ENCODE results near the gene TSPAN10. TPM values are rescaled to one million over a fixed set of nuclear protein-coding genes. Genes with fewer than 3 reads are reported as not detected.
A peak's percentile ranks its signal among the peaks of the same experiment; 100 is the strongest.

TSPAN10 gene
- total RNA-seq, 5 donors from 2014 or later (not counting 1 experiment from before 2014, with no cell fraction given), result 0.58 to 1.5 (median 0.66) TPM

DNA sequence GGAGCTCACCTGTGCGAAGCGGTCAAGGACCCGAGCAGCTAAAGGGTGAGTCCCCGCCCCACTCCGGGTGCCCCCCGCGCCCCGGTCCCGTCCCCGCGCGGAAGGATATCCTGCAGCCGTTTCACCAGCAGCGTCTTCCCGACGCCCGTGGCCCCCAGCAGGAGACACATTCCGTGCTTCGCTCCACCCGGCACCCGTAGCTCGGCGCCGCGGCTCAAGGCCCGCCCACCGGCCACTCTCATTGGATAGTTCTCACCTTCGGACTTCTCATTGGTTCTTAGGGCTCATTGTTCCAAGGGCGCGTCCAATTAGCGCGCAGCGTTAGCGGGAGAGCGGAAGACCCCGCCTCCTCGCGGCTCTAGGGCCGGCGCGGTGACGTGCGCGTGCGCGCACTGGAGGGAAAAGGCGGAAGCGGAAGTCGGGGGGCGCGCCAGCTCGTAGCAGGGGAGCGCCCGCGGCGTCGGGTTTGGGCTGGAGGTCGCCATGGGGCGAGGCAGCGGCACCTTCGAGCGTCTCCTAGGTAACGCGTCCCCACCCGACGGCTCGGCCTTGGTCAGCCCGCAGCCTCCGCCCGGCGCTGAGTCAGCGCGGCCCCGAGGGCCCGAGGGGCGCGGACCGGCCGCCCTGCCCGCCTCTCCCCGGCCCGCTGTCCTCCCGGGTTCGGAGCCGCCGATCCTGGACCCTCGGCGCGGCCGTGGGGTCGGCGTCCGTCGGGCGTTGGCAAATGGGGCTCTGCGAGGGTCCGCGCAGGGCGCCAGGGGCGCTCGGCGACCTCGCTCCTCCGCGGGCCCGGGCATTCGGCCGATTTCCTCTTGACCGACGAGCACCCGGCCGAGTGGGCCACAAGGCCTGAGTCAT, 46.8 kb downstream of the TSPAN10 start, which contains the start of the genes ARL16 and HGS:
Gene ARL16, minus strand, starts transcription at position 214 of the 858 bp plus-strand sequence. Its CDS starts 44 bp downstream, at position 170.
Gene HGS, plus strand, starts transcription at position 428 of the 858 bp plus-strand sequence. Its CDS starts 56 bp downstream, at position 484.
- Mint-ChIP-seq H3K9me3 (no peaks in the 10 kb centered on the region), H3K4me3 (peak within 1 kb of the TSS; percentile 90 to 98 (median 92)), H3K27me3 (no peaks in the 10 kb centered on the region), H3K27ac (peak within 1 kb of the TSS; percentile 95 to 96), H3K36me3 (peaks cover 19% of the 10 kb centered on the region), H3K4me1 (peaks cover 39 to 48% (median 40%) of the 10 kb centered on the region in 3 donors)
- under 1% methylated on average over 109 of the region's 112 CpGs for WGBS (ENCODE audit: insufficient coverage)
- ChIA-PET CTCF (interaction anchor here in 1 of 2 donors (0.5 to 1.1 kb wide), 2 partner anchors 23 to 33 kb away, joined by 3 to 7 read pairs; no protein-coding TSS in a partner anchor), POLR2A (interaction anchor here (0.6 to 1.6 kb wide), 4 partner anchors 13 to 339 kb away, joined by 3 read pairs; partner anchors contain the start of gene CENPX (in 1 of the 2))
- peak; percentile 98 for ATAC-seq (replicated peaks in 1 of 4)
- Histone ChIP-seq H3K36me3 (ENCODE audit: control insufficient read depth in 2 of 2, extremely low read depth in 1 of 2, insufficient read depth in 1 of 2, low read length in 1 of 2) (peaks cover 11 to 30% of the 10 kb centered on the region in 2 donors), H3K27me3 (replicated peaks in 1 of 2; ENCODE audit: control insufficient read depth in 2 of 2, extremely low read depth in 1 of 2, insufficient read depth in 2 of 2, low read length in 1 of 2) (no peaks in the 10 kb centered on the region), H3K9me3 (no peaks in the 10 kb centered on the region), H3K27ac (ENCODE audit: low read length) (peak within 1 kb of the TSS; percentile 35), H3K4me1 (ENCODE audit: control insufficient read depth in 1 of 2, extremely low read depth in 1 of 2, insufficient read depth in 2 of 2, low read length in 2 of 2) (peaks cover 9 to 44% of the 10 kb centered on the region in 2 experiments), H3K4me3 (ENCODE audit: control insufficient read depth in 1 of 2, extremely low read depth in 1 of 2, low read length in 1 of 2) (peak within 1 kb of the TSS; percentile 88 to 97)
- peak; percentile 92 to 99 (median 97) for DNase-seq

DNA sequence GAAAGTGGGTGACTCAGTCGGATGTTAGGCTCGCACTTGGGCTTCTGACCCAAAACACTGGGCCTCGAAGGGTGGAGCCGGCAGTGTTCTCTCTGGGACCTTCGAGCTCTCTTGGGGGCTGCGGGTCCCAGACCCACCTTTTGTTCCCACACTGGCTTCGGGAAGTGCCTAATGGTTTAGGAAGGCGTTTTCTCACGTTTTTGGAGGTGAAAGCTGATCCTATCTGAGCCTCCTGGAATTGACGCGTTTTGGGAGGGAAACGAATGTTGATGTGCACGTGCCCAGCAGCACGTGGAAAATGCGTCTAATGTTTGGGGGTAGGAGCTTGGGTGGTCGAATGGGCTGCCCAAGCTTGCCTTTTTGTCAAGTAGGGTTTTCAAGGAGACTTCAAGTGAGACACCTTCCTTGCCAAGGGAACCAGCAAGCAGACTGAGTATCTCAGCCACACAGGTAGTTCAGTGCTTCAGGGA, 47.5 kb downstream of the TSPAN10 start:
- 10% methylated on average over 13 of the region's 16 CpGs for WGBS (ENCODE audit: insufficient coverage)
- H3K27me3 Mint-ChIP-seq, result no peaks in the 10 kb centered on the region
- H3K4me3 ChIP-seq (ENCODE audit: control insufficient read depth in 1 of 2, extremely low read depth in 1 of 2, low read length in 1 of 2), result peak overlapping the region; percentile 88 to 97
- no peaks in the 10 kb centered on the region for H3K27me3 ChIP-seq (replicated peaks in 1 of 2; ENCODE audit: control insufficient read depth in 2 of 2, extremely low read depth in 1 of 2, insufficient read depth in 2 of 2, low read length in 1 of 2)
- POLR2A ChIA-PET, result no interaction called here
- H3K4me1 Mint-ChIP-seq, result peaks cover 39 to 48% (median 42%) of the 10 kb centered on the region in 3 donors
- H3K27ac Mint-ChIP-seq, result peak overlapping the region; percentile 66 to 78
- H3K36me3 ChIP-seq (ENCODE audit: control insufficient read depth in 2 of 2, extremely low read depth in 1 of 2, insufficient read depth in 1 of 2, low read length in 1 of 2), result peaks cover 13 to 37% of the 10 kb centered on the region in 2 donors
- H3K27ac ChIP-seq (ENCODE audit: low read length), result peak overlapping the region; percentile 14
- DNase-seq, result no peak
- peaks cover 24% of the 10 kb centered on the region for H3K36me3 Mint-ChIP-seq
- peak in 1 of 4 experiments; percentile 2 for ATAC-seq (replicated peaks in 1 of 4)
- H3K4me3 Mint-ChIP-seq, result peak overlapping the region; percentile 78 to 92 (median 82)
- no peaks in the 10 kb centered on the region for H3K9me3 ChIP-seq
- CTCF ChIA-PET, result no interaction called here
- H3K9me3 Mint-ChIP-seq, result no peaks in the 10 kb centered on the region
- H3K4me1 ChIP-seq (ENCODE audit: control insufficient read depth in 1 of 2, extremely low read depth in 1 of 2, insufficient read depth in 2 of 2, low read length in 2 of 2), result peaks cover 9 to 48% of the 10 kb centered on the region in 2 experiments

DNA sequence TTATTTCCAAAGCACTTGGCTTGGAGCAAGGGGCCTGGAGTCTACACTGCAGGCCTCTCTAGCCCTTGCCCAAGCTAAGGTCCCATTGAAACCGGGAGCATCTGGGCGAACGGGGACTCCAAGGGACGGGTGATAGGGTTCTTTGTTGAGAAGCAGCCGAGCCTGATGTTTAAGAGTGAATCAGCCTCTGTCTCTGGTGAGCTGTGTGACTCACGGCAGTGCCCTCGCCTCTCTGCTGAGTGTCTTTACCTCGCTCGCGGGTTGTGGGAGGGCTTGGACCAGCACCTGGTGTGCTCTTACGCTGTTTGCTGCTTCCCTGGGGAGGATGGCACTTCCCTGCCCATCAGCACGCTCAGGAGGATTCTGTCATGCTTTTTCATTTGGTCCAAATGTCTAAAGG, 48.1 kb downstream of the TSPAN10 start:
- Mint-ChIP-seq H3K4me1 (peaks cover 39 to 46% (median 44%) of the 10 kb centered on the region in 3 donors), H3K36me3 (peaks cover 30% of the 10 kb centered on the region), H3K27ac (peak overlapping the region; percentile 66 to 78), H3K27me3 (no peaks in the 10 kb centered on the region), H3K4me3 (peak overlapping the region; percentile 78 to 92 (median 82)), H3K9me3 (no peaks in the 10 kb centered on the region)
- no peak for DNase-seq
- ChIA-PET POLR2A (interaction anchor here in 1 of 2 donors (0.7 kb wide), 1 partner anchor 8 kb away, joined by 3 read pairs; no protein-coding TSS in a partner anchor), CTCF (no interaction called here)
- H3K36me3 ChIP-seq (ENCODE audit: control insufficient read depth in 2 of 2, extremely low read depth in 1 of 2, insufficient read depth in 1 of 2, low read length in 1 of 2), result peaks cover 13 to 40% of the 10 kb centered on the region in 2 donors
- ATAC-seq (replicated peaks in 1 of 4), result no peak
- no peaks in the 10 kb centered on the region for H3K9me3 ChIP-seq
- WGBS (ENCODE audit: insufficient coverage), result 51% methylated on average over 11 of the region's 12 CpGs
- H3K27me3 ChIP-seq (replicated peaks in 1 of 2; ENCODE audit: control insufficient read depth in 2 of 2, extremely low read depth in 1 of 2, insufficient read depth in 2 of 2, low read length in 1 of 2), result no peaks in the 10 kb centered on the region
- peaks cover 9 to 53% of the 10 kb centered on the region in 2 experiments for H3K4me1 ChIP-seq (ENCODE audit: control insufficient read depth in 1 of 2, extremely low read depth in 1 of 2, insufficient read depth in 2 of 2, low read length in 2 of 2)
- H3K27ac ChIP-seq (ENCODE audit: low read length), result peak overlapping the region; percentile 14
- H3K4me3 ChIP-seq (ENCODE audit: control insufficient read depth in 1 of 2, extremely low read depth in 1 of 2, low read length in 1 of 2), result peak overlapping the region; percentile 88 to 97

DNA sequence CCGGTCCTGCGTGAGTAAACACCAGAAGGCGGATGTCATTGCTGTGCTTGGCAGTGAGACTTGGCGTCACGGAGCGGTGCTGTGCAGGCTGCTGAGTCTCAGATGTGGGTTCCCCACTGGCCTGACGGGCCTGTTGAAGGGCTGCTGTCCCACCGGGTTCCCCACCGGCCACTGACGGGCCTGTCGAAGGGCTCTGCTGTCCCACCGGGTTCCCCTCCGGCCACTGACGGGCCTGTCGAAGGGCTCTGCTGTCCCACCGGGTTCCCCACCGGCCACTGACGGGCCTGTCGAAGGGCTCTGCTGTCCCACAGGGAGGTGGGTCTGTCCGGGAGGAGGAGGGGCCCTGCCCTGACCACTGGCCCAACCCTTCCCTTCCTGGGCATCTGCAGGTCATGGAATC, 49.6 kb downstream of the TSPAN10 start:
- Histone ChIP-seq H3K4me3 (ENCODE audit: control insufficient read depth in 1 of 2, extremely low read depth in 1 of 2, low read length in 1 of 2) (no peak overlapping the region), H3K27ac (ENCODE audit: low read length) (no peak overlapping the region), H3K9me3 (no peaks in the 10 kb centered on the region), H3K36me3 (ENCODE audit: control insufficient read depth in 2 of 2, extremely low read depth in 1 of 2, insufficient read depth in 1 of 2, low read length in 1 of 2) (peaks cover 27 to 53% of the 10 kb centered on the region in 2 donors), H3K4me1 (ENCODE audit: control insufficient read depth in 1 of 2, extremely low read depth in 1 of 2, insufficient read depth in 2 of 2, low read length in 2 of 2) (peaks cover 9 to 53% of the 10 kb centered on the region in 2 experiments), H3K27me3 (replicated peaks in 1 of 2; ENCODE audit: control insufficient read depth in 2 of 2, extremely low read depth in 1 of 2, insufficient read depth in 2 of 2, low read length in 1 of 2) (no peaks in the 10 kb centered on the region)
- ChIA-PET CTCF (no interaction called here), POLR2A (no interaction called here)
- peaks cover 37 to 45% (median 41%) of the 10 kb centered on the region in 3 donors for H3K4me1 Mint-ChIP-seq
- no peak overlapping the region for H3K27ac Mint-ChIP-seq
- over 99% methylated on average over 19 of the region's 20 CpGs for WGBS (ENCODE audit: insufficient coverage)
- H3K36me3 Mint-ChIP-seq, result peaks cover 30% of the 10 kb centered on the region
- ATAC-seq (replicated peaks in 1 of 4) (no peak), DNase-seq (no peak)
- no peaks in the 10 kb centered on the region for H3K9me3 Mint-ChIP-seq
- no peak overlapping the region for H3K4me3 Mint-ChIP-seq
- no peaks in the 10 kb centered on the region for H3K27me3 Mint-ChIP-seq

DNA sequence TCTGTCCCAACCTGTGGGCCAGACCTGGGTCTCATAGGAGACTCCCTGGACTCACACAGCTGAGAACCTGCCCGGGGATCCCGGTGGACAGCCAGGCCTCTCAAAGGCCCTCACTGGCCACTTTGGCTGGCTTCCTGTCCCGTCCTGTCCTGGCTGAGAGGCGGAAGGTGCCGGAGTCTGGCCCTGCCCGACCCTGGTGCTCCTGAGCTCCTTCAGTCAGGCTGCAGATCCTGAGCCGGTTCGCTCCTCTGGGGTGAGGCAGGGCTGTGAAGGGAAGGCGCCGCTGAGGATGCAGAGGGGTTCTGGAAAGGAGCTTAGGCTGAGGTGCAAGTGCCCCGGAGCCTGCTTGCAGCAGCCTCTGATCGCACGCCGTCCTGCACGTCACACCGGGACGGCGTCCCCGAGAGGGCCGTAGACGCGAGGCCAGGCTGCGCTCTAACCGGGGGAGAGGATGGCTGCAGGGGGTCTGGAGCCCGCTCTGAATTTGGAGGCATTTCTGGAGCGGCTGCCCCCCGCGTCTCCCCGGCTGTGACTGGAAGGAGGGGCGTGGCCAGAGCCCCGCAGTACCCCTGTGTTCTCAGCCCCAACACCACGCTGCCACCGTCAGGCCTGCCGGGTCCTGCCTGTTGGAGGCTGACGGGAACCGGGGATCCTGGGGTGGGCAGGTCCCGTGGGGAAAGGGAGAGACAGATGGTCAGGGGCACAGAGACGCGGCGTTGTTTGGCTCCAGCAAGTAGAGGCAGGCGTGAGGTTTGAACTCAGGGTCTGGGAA, 51.0 kb downstream of the TSPAN10 start:
- H3K9me3 ChIP-seq, result no peaks in the 10 kb centered on the region
- 93% methylated on average over 35 of the region's 41 CpGs for WGBS (ENCODE audit: insufficient coverage)

DNA sequence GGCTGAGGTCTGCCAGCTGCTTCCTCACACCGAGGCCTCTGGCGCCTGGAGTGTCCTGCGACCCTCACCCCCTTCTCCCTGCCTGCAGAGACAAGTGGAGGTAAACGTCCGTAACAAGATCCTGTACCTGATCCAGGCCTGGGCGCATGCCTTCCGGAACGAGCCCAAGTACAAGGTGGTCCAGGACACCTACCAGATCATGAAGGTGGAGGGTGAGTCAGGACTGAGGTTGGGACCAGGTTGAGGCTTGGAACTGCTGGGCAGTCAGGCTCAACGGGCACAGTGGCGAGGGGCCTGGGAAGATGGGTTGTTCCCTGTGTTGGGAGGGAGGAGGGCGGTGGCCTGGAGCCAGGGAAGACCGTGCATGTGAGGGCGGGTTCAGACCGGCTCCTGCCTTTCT, 51.6 kb downstream of the TSPAN10 start:
- Histone ChIP-seq H3K27ac (ENCODE audit: low read length) (no peak overlapping the region), H3K4me1 (ENCODE audit: control insufficient read depth in 1 of 2, extremely low read depth in 1 of 2, insufficient read depth in 2 of 2, low read length in 2 of 2) (peaks cover 9 to 41% of the 10 kb centered on the region in 2 experiments), H3K36me3 (ENCODE audit: control insufficient read depth in 2 of 2, extremely low read depth in 1 of 2, insufficient read depth in 1 of 2, low read length in 1 of 2) (peaks cover 40 to 72% of the 10 kb centered on the region in 2 donors), H3K4me3 (ENCODE audit: control insufficient read depth in 1 of 2, extremely low read depth in 1 of 2, low read length in 1 of 2) (no peak overlapping the region), H3K27me3 (replicated peaks in 1 of 2; ENCODE audit: control insufficient read depth in 2 of 2, extremely low read depth in 1 of 2, insufficient read depth in 2 of 2, low read length in 1 of 2) (no peaks in the 10 kb centered on the region), H3K9me3 (no peaks in the 10 kb centered on the region)
- peak overlapping the region in 1 of 2 donors; percentile 5 for H3K27ac Mint-ChIP-seq
- H3K4me3 Mint-ChIP-seq, result no peak overlapping the region
- POLR2A ChIA-PET, result no interaction called here
- H3K4me1 Mint-ChIP-seq, result peaks cover 23 to 35% (median 31%) of the 10 kb centered on the region in 3 donors
- DNase-seq (no peak), ATAC-seq (replicated peaks in 1 of 4) (no peak)
- H3K9me3 Mint-ChIP-seq, result no peaks in the 10 kb centered on the region
- CTCF ChIA-PET, result no interaction called here
- WGBS (ENCODE audit: insufficient coverage), result 94% methylated on average over 9 of the region's 14 CpGs
- H3K27me3 Mint-ChIP-seq, result no peaks in the 10 kb centered on the region
- H3K36me3 Mint-ChIP-seq, result peaks cover 35% of the 10 kb centered on the region

More for the DNA sequence above, 51.0 kb downstream of the TSPAN10 start:
- ChIA-PET POLR2A (no interaction called here), CTCF (no interaction called here)
- peaks cover 26 to 38% (median 34%) of the 10 kb centered on the region in 3 donors for H3K4me1 Mint-ChIP-seq
- peaks cover 34 to 65% of the 10 kb centered on the region in 2 donors for H3K36me3 ChIP-seq (ENCODE audit: control insufficient read depth in 2 of 2, extremely low read depth in 1 of 2, insufficient read depth in 1 of 2, low read length in 1 of 2)
- H3K27me3 ChIP-seq (replicated peaks in 1 of 2; ENCODE audit: control insufficient read depth in 2 of 2, extremely low read depth in 1 of 2, insufficient read depth in 2 of 2, low read length in 1 of 2), result no peaks in the 10 kb centered on the region
- no peak overlapping the region for H3K27ac ChIP-seq (ENCODE audit: low read length)
- no peak overlapping the region for H3K27ac Mint-ChIP-seq
- no peak for ATAC-seq (replicated peaks in 1 of 4)
- peaks cover 9 to 44% of the 10 kb centered on the region in 2 experiments for H3K4me1 ChIP-seq (ENCODE audit: control insufficient read depth in 1 of 2, extremely low read depth in 1 of 2, insufficient read depth in 2 of 2, low read length in 2 of 2)
- H3K9me3 Mint-ChIP-seq, result no peaks in the 10 kb centered on the region
- no peak overlapping the region for H3K4me3 ChIP-seq (ENCODE audit: control insufficient read depth in 1 of 2, extremely low read depth in 1 of 2, low read length in 1 of 2)
- no peak overlapping the region for H3K4me3 Mint-ChIP-seq
- no peak for DNase-seq
- no peaks in the 10 kb centered on the region for H3K27me3 Mint-ChIP-seq
- peaks cover 35% of the 10 kb centered on the region for H3K36me3 Mint-ChIP-seq
